Activated CD8-positive, alpha-beta memory T cell treated with anti-CD3 and anti-CD28 coated beads, Interleukin-2, amount 50 U/mL, for 24 hours (primary cell): Measurements from ENCODE around the gene LONP1.
"Not testable (repeated sequence)": the region's sequence is repeated elsewhere in the genome, so short reads cannot be mapped to it uniquely, and the experiment has no call there.

Source experiments
- DNase-seq: peaks from one replicate; pipeline ENCODE4 v3.0.0-alpha.2; 2020; ENCODE audit errors: extremely low read depth

Gene LONP1

DNA sequence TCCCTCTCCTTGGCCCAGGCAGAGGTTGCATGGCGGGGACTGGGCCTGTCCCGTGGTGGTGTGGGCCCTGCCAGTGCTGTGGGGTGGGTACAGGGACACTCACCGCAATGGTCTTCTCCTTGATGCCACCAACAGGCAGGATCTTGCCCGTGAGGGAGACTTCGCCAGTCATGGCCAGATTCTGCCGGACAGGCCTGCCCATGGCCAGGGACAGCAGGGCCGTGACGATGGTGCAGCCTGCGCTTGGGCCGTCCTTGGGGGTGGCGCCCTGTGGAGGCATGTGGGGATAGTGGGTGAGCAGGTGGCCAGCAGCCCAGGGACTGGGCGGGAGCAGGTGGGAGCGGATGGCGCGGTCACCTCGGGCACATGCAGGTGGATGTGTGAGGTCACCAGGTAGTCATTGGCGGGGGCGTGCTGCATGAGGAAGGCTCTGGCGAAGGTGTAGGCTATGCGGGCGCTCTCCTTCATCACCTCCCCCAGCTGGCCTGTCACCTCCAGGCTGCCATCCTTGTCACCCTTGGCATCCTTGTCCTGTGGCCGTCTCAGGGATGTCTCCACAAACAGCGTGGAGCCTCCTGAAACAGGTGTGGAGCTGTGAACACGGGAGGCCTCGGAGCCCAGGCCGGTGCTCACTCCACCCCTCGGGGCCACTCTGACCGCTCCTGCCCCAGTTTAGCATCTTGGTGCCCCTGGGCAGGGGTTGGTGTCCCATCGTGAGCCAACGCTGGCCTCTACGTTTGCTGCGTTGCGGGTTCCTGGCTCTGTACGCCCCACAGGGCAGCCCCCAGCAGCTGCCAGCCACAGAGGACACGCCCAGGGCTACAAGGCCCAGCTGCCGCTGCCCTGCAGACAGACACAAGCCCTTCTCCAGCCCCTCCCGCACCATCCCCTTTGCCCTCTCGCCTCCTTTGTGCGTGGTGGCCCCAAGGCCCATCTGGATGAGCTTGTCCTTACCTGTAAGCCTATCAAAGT lies 26.5 kb downstream of the LONP1 start:
- DNase-seq, result no peak

DNA sequence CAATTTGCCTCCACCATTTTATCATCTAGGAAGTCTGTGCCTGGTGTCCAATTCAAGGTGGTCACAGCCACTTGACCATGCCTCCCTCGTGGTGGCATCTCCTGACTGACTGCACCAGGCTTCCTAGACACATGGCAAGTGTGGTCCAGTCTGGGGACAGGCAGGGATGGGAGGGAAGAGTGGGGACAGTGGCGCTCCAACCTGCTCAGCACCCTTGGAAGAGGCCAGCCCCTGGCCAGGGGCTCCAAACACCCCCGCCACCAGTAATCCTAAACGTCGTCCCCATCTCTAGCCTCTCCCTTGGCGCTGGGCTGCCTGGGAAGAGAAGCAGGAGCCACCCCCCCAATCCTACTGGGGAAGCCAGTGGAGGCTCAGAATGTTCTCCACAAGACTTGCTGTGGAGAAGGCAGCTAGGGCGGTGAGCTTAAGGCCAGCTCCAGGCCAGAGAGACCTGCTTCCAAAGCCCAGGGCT lies 27.2 kb downstream of the LONP1 start:
- DNase-seq, result no peak

DNA sequence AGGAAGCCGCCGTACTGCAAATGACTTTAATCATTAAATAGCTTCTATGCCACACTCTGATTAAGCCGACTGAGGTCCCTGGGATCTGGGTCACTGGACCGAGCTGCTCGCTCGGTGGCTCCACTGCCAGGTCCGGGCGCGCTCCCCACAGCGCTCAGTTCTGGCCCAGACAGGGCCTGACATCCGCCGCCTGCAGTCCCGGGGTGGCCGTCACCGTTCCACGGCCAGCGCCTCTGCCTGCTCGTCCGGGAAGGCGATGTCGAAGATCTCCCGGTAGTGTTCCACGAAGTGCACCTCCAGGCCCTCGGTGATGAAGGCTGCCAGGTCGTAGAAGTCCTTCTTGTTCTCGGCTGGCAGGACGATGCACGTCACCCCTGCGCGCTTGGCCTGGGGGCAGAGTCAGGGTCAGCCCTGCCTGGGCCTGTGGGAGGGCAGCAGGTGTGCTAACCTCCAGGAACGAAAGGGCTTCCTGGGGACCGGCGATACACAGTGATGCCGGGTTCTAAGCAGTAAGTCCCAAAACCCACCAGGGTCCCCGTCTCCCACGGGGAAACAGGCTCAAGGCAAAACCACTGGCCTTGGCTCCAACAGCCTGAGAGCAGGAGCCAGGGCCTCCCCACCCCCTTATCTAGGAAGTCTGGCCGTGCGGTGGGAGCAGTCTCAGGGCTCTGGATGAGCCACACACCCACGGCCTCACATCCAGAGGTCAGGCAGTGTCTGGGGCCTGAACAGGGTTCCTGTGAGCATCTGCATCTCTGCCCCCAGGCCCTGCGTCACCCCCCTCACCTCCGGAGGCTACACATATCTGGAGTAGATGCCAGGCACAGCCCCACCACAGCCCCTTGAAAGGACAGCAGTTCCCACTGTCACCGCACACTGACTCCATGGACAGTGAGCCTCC lies 27.9 kb downstream of the LONP1 start:
- DNase-seq, result no peak

DNA sequence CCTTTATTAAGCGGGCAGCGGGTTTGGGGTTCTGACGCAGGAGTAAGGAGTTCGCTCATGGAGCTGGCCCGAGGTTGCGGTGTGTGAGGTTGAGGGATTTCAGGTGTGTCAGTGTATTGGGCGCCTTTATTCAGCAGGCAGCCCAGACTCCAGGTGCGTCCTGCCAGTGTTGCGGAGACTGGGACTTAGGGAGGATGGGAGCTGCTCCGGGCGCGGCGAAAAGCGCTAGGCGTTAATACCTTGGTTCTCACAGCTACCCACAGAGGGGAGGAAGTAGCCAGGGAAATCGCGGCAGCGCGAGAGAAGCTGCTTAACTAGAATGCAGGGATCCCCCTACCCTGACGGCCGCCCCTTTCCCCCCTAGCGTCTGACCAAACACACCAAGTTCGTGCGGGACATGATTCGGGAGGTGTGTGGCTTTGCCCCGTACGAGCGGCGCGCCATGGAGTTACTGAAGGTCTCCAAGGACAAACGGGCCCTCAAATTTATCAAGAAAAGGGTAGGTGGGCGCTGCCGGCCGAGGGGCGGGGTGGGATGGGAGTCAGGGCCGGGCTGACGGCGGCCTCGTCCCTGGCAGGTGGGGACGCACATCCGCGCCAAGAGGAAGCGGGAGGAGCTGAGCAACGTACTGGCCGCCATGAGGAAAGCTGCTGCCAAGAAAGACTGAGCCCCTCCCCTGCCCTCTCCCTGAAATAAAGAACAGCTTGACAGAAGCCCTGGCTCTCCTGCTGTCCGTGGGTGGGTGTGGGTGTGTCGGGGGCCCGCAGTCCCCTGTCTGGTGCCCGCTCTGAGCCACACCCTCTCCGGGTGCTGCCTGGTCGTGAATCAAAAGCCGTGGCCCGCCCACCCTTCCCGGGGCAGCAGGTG lies 28.8 kb downstream of the LONP1 start:
- DNase-seq, result no peak

DNA sequence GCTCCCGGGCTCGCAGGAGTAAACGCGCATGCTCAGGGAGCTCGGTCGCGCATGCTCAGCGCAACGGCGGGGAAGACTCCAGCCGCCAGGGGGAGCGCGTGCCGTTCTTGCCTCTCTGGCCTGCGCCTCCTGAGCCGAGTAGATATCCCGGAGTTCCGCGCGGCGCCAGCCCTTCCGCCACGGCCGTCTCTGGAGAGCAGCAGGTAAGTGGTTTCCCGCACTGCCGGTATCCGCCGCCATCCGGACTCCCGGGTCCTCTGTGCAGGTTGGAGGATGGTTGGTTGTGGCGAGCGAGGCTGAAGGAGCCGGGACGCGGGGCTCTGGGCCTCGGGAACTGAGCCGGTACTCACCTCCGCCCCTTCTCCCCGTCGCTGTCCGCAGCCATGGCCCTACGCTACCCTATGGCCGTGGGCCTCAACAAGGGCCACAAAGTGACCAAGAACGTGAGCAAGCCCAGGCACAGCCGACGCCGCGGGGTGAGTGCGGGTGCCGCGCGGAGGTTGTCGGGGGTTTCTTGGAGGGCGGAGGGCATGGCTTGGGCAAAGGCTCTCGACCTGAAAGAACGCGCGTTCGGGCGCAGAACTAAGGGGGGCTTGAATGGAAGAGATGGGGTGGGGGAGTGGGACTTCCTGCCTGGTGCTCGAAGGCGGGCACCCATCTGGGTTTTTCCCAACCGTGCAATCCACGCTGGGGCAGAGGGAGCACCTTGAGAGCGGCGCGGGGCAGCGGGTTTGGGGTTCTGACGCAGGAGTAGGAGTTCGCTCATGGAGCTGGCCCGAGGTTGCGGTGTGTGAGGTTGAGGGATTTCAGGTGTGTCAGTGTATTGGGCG lies 29.6 kb downstream of the LONP1 start, which contains the start of gene RPL36:
TSS of gene RPL36 (plus strand) at position 171 of the 830 bp plus-strand sequence. CDS start at position 384, 213 bp downstream.
- DNase-seq, result peak; percentile 95

DNA sequence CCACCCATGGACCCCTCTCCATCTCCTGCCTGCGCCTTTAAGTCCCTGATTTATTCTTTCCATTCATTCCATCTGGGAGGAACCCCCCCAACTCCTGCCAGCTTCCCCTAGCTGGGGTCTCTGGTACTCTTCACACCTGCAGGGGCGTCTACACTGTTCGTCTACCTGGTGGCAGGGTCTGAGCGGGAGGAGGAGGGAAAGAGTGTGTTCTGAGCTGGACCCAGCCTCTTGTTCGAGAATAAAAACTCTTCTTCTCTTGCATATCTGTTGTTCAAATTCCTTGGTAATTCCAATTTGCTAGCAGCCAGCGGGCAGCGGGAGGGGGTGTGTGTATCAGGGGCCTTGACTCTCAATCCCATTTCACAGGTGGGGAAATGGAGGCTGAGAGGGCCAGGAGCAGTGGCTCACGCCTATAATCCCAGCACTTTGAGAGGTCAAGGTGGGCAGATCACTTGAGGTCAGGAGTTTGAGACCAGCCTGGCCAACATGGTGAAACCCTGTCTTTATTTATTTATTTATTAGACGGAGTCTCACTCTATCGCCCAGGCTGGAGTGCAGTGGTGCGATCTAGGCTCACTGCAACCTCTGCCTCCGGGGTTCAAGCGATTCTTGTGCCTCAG lies 31.6 kb downstream of the LONP1 start:
- DNase-seq, result not testable (repeated sequence)

DNA sequence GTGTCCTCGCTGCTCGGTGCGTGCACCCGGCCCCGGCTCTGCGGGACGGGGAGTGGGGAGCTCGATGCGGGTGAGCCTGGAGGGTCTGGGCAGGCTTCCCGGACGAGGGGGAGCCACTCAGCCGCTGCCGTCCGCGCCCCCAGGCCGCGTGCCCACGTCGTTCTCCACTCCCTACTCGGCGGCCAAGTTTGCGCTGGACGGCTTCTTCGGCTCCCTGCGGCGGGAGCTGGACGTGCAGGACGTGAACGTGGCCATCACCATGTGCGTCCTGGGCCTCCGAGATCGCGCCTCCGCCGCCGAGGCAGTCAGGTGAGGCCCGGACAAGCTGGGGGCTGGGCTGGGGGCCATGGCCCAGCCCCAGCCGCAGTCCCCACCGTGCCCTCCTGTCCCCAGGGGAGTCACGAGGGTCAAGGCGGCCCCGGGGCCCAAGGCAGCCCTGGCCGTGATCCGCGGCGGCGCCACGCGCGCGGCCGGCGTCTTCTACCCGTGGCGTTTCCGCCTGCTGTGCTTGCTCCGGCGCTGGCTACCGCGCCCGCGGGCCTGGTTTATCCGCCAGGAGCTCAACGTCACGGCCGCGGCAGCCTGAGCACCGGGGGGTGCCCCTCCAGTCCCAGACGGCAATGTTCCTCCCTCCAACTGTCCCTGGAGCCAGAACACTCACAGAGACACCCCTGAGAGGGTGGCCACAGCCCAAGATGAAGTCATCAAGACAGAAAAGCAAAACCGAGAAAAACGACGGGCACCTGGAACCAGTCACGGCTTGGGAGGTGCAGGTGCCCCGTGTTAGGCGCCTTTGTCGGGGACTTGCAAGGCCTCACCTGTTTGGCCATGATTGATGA lies 32.4 kb downstream of the LONP1 start:
- DNase-seq, result no peak

DNA sequence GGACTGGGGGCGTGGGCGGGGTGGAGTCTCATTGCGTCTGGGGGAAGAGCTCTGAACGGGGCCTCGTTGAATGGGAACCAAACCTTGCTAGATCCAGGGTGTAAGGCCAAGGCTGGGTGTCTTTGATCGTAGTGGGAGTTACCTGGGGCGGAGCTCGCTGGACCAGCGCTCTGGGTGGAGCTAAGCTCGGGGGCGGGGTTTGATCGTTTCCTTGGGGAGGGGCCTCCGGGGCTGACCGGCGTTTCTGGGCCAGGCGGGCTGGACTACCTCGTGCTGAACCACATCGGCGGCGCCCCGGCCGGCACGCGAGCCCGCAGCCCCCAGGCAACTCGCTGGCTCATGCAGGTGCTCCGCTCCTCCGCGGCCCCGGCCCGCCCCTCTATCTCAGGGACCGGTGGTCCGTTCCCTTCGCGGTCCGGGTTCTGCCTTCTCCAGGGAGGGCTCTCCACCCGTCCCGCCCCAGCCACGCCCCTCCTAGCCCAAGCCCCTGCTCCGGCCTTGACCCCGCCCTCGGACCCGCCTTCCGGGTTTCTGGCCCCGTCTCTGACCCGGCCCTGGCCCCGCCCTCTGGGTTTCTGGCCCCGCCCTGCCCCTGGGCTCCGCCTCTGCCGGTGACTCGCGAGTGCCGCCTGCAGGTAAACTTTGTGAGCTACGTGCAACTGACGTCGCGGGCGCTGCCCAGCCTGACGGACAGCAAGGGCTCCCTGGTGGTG lies 33.1 kb downstream of the LONP1 start:
- DNase-seq, result peak; percentile 97

DNA sequence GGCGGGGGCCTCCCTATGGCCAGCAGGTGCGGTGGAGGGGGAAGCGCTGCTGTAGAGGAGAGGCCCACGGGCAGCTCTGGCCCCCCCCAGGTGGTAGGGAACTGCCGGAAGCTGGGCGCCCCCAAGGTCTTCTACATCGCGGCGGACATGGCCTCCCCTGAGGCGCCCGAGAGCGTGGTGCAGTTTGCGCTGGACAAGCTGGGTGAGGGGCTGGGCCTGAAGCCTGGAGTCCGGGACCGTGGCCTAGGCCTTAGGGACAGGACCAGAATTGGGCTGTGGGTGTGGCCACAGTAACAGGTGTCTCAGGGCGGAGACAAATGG lies 33.7 kb downstream of the LONP1 start:
- DNase-seq, result no peak

DNA sequence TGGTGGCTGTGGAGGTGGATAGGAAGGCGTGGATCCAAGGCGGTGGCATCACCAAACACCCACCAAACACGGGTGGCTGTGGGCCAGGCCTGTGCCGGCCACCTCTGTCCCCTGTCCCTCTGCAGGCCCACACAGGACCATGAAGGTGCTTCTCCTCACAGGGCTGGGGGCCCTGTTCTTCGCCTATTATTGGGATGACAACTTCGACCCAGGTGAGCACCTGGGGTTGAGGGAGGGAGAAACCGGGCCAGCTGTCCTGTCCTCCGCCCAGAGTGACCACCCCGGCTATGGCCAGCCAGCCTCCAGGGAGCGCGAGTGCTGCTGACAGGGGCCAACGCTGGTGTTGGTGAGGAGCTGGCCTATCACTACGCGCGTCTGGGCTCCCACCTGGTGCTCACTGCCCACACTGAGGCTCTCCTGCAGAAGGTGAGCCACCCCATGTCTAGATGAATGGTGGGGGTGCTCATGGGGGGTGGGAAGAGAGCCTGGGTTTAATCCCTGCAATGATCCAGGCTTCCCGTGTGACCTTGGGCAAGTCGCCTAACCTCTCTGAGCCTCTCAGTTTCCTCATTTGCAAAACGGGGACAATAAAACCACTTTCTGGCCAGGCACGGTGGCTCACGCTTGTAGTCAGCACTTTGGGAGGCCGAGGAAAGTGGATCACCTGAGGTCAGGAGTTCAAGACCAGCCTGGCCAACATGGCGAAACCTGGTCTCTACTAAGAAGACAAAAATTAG lies 35.1 kb downstream of the LONP1 start:
- no peak for DNase-seq

DNA sequence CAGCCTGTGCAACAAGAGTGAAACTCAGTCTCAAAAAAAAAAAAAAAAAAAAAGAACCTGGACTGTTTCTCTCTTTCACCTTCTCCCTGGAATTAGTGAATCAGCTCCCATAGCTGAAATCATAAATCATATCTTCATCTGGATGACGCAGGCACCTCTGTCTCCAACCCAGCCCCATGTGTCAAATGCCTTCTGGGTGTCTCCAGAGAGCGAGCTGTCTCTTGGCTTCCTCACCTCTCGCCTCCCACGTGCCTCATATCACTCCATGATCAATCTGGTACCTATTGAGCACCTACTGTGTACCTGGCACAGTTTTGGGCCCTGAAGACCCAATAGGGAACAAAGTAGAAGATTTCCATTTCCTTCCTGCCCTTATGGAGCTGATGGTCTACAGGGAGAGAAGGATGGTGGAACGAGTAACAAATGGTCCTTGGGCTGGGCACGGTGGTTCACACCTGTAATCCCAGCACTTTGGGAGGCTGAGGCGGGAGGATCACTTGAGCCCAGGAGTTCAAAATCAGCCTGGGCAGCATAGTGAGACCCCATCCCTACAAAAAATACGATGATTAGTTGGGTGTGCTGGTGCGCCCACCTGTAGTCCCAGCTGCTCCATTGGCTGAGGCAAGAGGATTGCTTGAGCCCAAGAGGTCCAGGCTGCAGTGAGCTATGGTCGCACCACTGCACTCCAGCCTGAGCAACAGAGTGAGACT lies 36.6 kb downstream of the LONP1 start:
- DNase-seq, result no peak

DNA sequence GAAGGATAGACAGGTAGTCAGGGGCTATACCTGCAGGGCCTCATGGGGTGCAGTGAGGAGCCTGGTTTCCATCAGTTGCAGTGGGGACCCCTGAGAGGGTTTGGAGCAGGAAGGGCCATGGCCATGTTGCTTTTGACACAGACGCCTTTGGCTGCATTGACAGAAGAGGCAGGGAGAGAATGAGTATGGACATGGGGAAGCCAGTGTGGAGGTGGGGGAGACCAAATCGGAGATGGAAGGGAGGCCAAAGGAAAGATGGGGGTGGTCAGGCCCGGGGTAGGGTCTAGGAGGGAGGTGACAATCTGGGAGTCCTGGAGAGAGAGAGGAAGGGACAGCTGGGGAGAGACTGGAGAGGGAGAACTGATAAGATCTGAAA lies 37.9 kb downstream of the LONP1 start:
- no peak for DNase-seq

DNA sequence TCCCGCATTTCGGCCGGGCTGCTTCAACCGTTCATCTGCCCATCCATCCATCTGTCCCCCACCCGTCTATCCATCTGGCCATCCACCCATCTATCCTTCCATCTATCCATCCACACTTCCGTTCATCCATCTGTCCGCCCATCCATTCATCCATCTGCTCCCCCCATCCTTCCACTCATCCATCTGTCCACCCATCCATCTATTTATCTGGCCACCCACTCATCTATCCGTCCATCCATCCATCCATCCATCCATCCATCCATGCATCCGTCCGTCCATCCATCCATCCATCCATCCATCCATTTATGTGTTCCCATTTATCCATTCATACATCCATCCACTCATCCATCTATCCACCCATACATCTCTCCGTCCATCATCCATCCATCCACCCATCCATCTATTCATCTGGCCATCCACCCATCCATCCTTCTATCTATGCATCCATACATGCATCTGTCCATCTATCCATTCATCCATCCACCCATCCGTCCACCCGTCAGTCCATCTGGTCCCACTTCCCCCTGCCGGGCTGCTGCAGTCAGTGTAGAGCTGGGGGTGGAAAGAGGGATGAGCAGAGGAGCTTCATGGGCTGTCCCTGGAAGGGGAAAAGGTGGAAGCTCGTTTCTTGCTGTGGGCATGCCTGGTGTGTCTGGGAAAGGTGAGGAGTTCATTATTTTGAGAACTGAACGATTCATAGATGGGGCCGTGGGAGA lies 38.4 kb downstream of the LONP1 start:
- DNase-seq, result no peak

DNA sequence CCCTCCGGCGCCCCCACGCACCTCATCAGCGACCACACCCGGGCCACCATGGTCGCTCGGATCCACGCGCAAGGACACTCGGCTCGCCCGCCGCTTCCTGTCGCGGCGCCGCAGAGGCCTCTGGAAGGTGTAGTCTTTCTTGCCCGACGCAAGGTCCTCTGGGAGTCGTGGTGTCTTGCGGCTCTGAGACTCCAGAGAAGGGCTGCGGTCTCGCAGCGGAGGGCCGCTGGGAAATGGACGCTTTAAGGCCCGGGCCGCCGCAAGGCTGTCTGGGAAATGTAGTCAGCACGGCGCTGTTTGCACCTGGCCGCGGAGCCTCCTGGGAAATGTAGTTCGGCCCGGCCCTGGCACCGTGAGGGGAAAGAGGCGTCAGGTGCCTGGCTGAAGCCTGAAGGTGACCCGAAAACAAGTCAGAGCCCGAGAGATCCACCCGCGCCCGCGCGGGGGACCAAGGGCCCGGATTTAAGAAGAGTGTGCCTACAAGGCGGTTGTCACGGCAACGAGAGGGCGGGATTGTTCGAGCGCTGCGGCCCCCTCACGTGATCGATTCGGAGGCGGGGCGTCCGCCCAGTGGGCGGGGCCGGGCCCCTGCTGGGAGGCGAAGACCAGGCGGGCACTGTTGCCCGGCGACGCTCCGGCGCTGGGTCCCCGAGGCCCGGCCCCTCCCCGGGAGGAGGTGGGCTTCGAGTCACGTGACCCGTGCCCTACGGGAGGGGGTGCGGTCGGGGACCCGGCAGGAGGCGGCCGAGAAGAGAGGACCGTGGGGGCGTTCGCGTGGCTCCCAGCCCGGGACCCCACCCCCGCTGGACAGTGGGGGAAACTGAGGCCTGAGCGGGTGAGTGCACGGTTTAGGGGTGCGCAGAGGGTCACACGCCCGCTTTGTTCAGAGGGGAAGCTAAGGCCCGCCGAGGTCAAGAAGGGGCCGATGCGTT lies 39.2 kb downstream of the LONP1 start, which contains the start of the genes HSD11B1L and MICOS13:
TSS of gene HSD11B1L (plus strand) at position 591 of the 932 bp plus-strand sequence. CDS start 3,806 bp downstream, outside the sequence.
TSS of gene MICOS13 (minus strand) at position 80 of the 932 bp plus-strand sequence. CDS start at position 50, 30 bp downstream.
- DNase-seq, result peak; percentile 94

DNA sequence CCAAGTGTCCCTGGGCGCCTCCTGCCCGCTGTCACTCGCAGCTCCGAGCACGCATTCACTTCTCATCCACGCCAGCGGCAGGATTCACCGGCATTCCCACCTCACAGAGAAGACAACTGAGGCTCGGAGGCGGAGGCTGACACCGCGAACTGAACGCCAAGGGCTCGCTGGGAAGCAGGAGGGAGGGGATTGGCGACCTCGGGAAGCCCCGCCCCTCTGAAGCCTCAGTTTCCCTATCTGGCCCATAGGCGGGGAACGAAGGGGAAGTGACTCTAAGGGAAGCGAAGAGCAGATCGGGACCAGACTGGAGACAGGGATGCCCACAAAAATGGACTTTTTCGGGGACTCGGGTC lies 39.9 kb downstream of the LONP1 start:
- DNase-seq, result no peak
